GM21423 (cell line): ENCODE results near the gene GDF2.

Source experiments
- ATAC-seq: cut with Tn5 transposase; IDR thresholded peaks from one replicate; pipeline ENCODE4 v1.9.1; 2021; ENCODE audit warnings: mild to moderate bottlenecking, moderate library complexity; ENCODE audit not compliant: unreplicated experiment

Gene GDF2

GRCh38 chr10:47366731-47367460, 44.6 kb downstream of the GDF2 start:
- no peak for ATAC-seq

GRCh38 chr10:47367646-47368045, 45.4 kb downstream of the GDF2 start:
- ATAC-seq = no peak

- no peak for ATAC-seq
These were observed 46.4 kb downstream of the GDF2 start for GRCh38 chr10:47368431-47369180.

GRCh38 chr10:47369251-47369894, 47.1 kb downstream of the GDF2 start:
- no peak for ATAC-seq

GRCh38 chr10:47370015-47370767, 47.9 kb downstream of the GDF2 start:
- ATAC-seq = no peak

GRCh38 chr10:47370878-47371277, 48.6 kb downstream of the GDF2 start:
- ATAC-seq = no peak

- no peak for ATAC-seq
These were observed 49.6 kb downstream of the GDF2 start for GRCh38 chr10:47371629-47372485.

- ATAC-seq = no peak
These were observed 50.5 kb downstream of the GDF2 start for GRCh38 chr10:47372726-47373125.

- no peak for ATAC-seq
These were observed 52.6 kb downstream of the GDF2 start for GRCh38 chr10:47374611-47375536.

GRCh38 chr10:47376522-47377220, 54.4 kb downstream of the GDF2 start:
- ATAC-seq = no peak
